CD14-positive monocyte (primary cell): ENCODE data around the gene SNX9. TPM values are rescaled to one million over a fixed set of nuclear protein-coding genes. Genes with fewer than 3 reads are reported as not detected.

Source experiments
- DNase-seq, 3 donors: peaks; one replicate each; pipeline ENCODE4 v3.0.0-alpha.2; 2011 to 2022
- H2AFZ ChIP-seq: 2 replicates; pipeline ENCODE4 v1.6.0; 2012; ENCODE audit warnings: mild to moderate bottlenecking, low read depth, low read length, inconsistent platforms; ENCODE audit not compliant: insufficient read depth, poor library complexity, severe bottlenecking
- H3K27ac ChIP-seq, 2 donors: 1 replicate in 1 of 2; 2 replicates in 1 of 2; pipeline ENCODE4 v1.5.1; 2012 to 2013; ENCODE audit warnings: low read length in 2 of 2, control low read depth in 1 of 2, inconsistent platforms in 1 of 2, low read depth in 1 of 2, mild to moderate bottlenecking in 1 of 2
- H3K27me3 ChIP-seq, 2 donors: one replicate each; pipeline versions ENCODE4 v1.6.0 to v1.6.1; 2011 to 2013; ENCODE audit warnings: low read length in 2 of 2; ENCODE audit not compliant: control insufficient read depth in 2 of 2, insufficient read depth in 2 of 2
- H3K36me3 ChIP-seq, 2 donors: replicated peaks in 1 of 2; 1 replicate in 1 of 2; 2 replicates in 1 of 2; pipeline versions ENCODE4 v1.5.1 to v1.6.1; 2012 to 2013; ENCODE audit warnings: low read length in 2 of 2, control low read depth in 1 of 2, inconsistent platforms in 1 of 2, mild to moderate bottlenecking in 1 of 2; ENCODE audit not compliant: insufficient read depth in 2 of 2, control insufficient read depth in 1 of 2
- H3K4me1 ChIP-seq, 2 donors: 1 replicate in 1 of 2; 2 replicates in 1 of 2; pipeline versions ENCODE4 v1.5.1 to v1.6.1; 2012 to 2013; ENCODE audit warnings: low read length in 2 of 2, control low read depth in 1 of 2, inconsistent platforms in 1 of 2, mild to moderate bottlenecking in 1 of 2, moderate library complexity in 1 of 2; ENCODE audit not compliant: insufficient read depth in 2 of 2, control insufficient read depth in 1 of 2
- H3K4me2 ChIP-seq: replicated peaks from 2 replicates; pipeline ENCODE3; 2012; ENCODE audit warnings: low read length, moderate library complexity, mild to moderate bottlenecking; ENCODE audit not compliant: poor library complexity, severe bottlenecking; ENCODE audit errors: extremely low read depth
- H3K4me3 ChIP-seq, 3 experiments: fragments of 200-600 bp in 1 of 3; sonication (generic) in 1 of 3; replicated peaks in 1 of 3; 1 replicate in 2 of 3; 2 replicates in 1 of 3; pipeline ENCODE4 v1.5.1; 2011 to 2013; ENCODE audit warnings: low read length in 3 of 3, mild to moderate bottlenecking in 3 of 3, control low read depth in 2 of 3, low read depth in 2 of 3, inconsistent platforms in 1 of 3, moderate library complexity in 1 of 3
- H3K79me2 ChIP-seq: 2 replicates; pipeline ENCODE4 v1.6.0; 2012; ENCODE audit warnings: mild to moderate bottlenecking, control low read depth, inconsistent platforms, low read length, moderate library complexity; ENCODE audit not compliant: insufficient read depth
- H3K9ac ChIP-seq: 2 replicates; pipeline ENCODE4 v1.6.0; 2017; ENCODE audit warnings: low read length, mild to moderate bottlenecking; ENCODE audit not compliant: insufficient read depth, poor library complexity, severe bottlenecking
- H3K9me3 ChIP-seq, 2 donors: replicated peaks in 1 of 2; 1 replicate in 1 of 2; 2 replicates in 1 of 2; pipeline versions ENCODE4 v1.5.1 to v1.6.1; 2012 to 2013; ENCODE audit warnings: low read length in 2 of 2, control low read depth in 1 of 2; ENCODE audit not compliant: control insufficient read depth in 1 of 2, insufficient read depth in 1 of 2
- H4K20me1 ChIP-seq: 2 replicates; pipeline ENCODE4 v1.6.0; 2012; ENCODE audit warnings: mild to moderate bottlenecking, low read length, control low read depth, moderate library complexity; ENCODE audit not compliant: insufficient read depth
- H3K27ac Mint-ChIP-seq, 7 donors: one replicate each; pipeline ENCODE4 v1.8.0; 2020; ENCODE audit warnings: mild to moderate bottlenecking in 7 of 7, mixed read lengths in 7 of 7, moderate library complexity in 6 of 7, inconsistent platforms in 2 of 7
- H3K27me3 Mint-ChIP-seq, 3 donors: one replicate each; pipeline ENCODE4 v1.8.0; 2021 to 2022; ENCODE audit warnings: low read depth in 3 of 3, mild to moderate bottlenecking in 3 of 3, mixed read lengths in 3 of 3, moderate library complexity in 3 of 3, inconsistent platforms in 1 of 3
- H3K36me3 Mint-ChIP-seq, 2 donors: one replicate each; pipeline ENCODE4 v1.8.0; 2020; ENCODE audit warnings: mixed read lengths in 2 of 2, inconsistent platforms in 1 of 2, mild to moderate bottlenecking in 1 of 2
- H3K4me1 Mint-ChIP-seq: one replicate; pipeline ENCODE4 v1.8.0; 2020; ENCODE audit warnings: mild to moderate bottlenecking, mixed read lengths
- H3K4me3 Mint-ChIP-seq, 2 donors: one replicate each; pipeline ENCODE4 v1.8.0; 2020; ENCODE audit warnings: mild to moderate bottlenecking in 2 of 2, mixed read lengths in 2 of 2, moderate library complexity in 1 of 2
- H3K9me3 Mint-ChIP-seq, 7 donors: one replicate each; pipeline ENCODE4 v1.8.0; 2020 to 2022; ENCODE audit warnings: mixed read lengths in 7 of 7, mild to moderate bottlenecking in 6 of 7, moderate library complexity in 6 of 7, inconsistent platforms in 2 of 7
- WGBS: methylation state at CpG from one replicate; pipeline ENCODE4 v1.1.5; 2013; ENCODE audit warnings: missing lambda C conversion rate; ENCODE audit not compliant: insufficient coverage; 5-methylcytosine and 5-hydroxymethylcytosine counted together
- intact Hi-C, 2 donors: fragments of 100-400 bp; cut with micrococcal nuclease; formaldehyde crosslinking; loops; one replicate each; pipeline versions ENCODE4 v1.15.0 to v1.15.1; 2023
- polyA plus RNA-seq, 3 donors: library from polyadenylated mRNA; depleted of rRNA in 1 of 3; unstranded in 2 of 3; stranded (reverse) in 1 of 3; fragments of 300-500 nt in 2 of 3; fragments of >200 nt in 1 of 3; fragmentation: Illumina TruSeq in 2 of 3; gene quantifications; 1 replicate in 2 of 3; 2 replicates in 1 of 3; pipeline ENCODE4 v1.2.3, GENCODE V29; 2012 to 2021
- TF ChIP-seq, protein P1 (sequence below): fragments of 200-600 bp; IDR thresholded peaks from one replicate; pipeline ENCODE4 v1.8.0; 2022; ENCODE audit warnings: antibody characterized with exemption, mild to moderate bottlenecking

Gene SNX9
- polyA plus RNA-seq, 3 donors: 5.5 to 8.1 (median 7.2) TPM

DNA sequence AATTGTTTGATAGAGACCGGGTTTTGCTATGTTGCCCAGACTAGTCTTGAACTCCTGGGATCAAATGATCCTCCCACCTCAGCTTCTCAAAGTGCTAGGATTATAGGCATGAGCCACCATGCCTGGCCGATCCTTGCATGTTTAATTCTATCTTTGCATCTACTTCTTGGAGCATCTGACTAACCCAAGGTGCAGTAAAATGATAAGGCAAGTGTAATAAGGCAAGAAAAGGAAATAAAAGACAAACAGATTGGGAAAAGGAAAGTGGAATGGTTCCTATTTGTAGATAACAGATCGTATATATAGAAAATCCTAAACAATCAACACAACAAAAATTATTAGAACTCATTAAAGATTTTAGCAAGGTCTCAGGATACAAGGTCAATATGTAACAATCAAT, 36.8 kb upstream of the SNX9 start:
- H3K4me1 Mint-ChIP-seq: no peaks in the 10 kb centered on the region
- 86% methylated on average over 1 of the region's 3 CpGs for WGBS
- H3K4me3 ChIP-seq: no peak overlapping the region
- no peaks in the 10 kb centered on the region for H3K9me3 ChIP-seq
- no peaks in the 10 kb centered on the region for H3K79me2 ChIP-seq
- DNase-seq: no peak
- H3K27me3 ChIP-seq: no peaks in the 10 kb centered on the region
- TF ChIP-seq, protein P1, sequence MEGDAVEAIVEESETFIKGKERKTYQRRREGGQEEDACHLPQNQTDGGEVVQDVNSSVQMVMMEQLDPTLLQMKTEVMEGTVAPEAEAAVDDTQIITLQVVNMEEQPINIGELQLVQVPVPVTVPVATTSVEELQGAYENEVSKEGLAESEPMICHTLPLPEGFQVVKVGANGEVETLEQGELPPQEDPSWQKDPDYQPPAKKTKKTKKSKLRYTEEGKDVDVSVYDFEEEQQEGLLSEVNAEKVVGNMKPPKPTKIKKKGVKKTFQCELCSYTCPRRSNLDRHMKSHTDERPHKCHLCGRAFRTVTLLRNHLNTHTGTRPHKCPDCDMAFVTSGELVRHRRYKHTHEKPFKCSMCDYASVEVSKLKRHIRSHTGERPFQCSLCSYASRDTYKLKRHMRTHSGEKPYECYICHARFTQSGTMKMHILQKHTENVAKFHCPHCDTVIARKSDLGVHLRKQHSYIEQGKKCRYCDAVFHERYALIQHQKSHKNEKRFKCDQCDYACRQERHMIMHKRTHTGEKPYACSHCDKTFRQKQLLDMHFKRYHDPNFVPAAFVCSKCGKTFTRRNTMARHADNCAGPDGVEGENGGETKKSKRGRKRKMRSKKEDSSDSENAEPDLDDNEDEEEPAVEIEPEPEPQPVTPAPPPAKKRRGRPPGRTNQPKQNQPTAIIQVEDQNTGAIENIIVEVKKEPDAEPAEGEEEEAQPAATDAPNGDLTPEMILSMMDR: no peak
- H3K27ac Mint-ChIP-seq: no peak overlapping the region
- no peak overlapping the region for H2AFZ ChIP-seq
- H3K9ac ChIP-seq: no peak overlapping the region
- no peak overlapping the region for H3K4me3 Mint-ChIP-seq
- H3K27ac ChIP-seq: no peak overlapping the region
- H3K36me3 ChIP-seq: no peaks in the 10 kb centered on the region
- H3K36me3 Mint-ChIP-seq: no peaks in the 10 kb centered on the region
- intact Hi-C loops: no loop called here
- H4K20me1 ChIP-seq: no peaks in the 10 kb centered on the region
- peaks cover 0 to 9% (median 2%) of the 10 kb centered on the region in 7 donors for H3K9me3 Mint-ChIP-seq
- peaks cover 0 to 6% (median 0%) of the 10 kb centered on the region in 3 donors for H3K27me3 Mint-ChIP-seq
- H3K4me2 ChIP-seq: no peak overlapping the region
- no peaks in the 10 kb centered on the region for H3K4me1 ChIP-seq

DNA sequence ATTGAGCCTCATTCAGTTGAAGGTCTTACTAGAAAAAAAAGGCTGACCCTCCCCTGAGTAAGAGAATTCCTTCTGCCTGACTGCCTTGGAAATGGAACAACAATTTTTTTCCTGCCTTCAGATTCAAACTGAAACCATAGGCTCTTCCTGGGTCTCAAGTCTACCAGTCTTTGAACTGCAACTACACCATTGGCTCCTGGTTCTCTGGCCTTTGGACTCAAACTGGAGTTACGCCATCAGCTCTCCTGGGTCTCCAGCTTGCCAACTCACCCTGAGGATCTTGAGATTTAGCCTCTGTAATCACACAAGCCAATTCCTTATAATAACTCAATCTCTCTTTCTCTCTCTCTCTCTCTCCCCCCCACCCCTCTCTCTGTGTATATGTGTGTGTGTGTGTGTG, 36.0 kb upstream of the SNX9 start:
- Histone ChIP-seq H3K4me1 (no peaks in the 10 kb centered on the region), H3K79me2 (no peaks in the 10 kb centered on the region), H4K20me1 (no peaks in the 10 kb centered on the region), H3K9me3 (no peaks in the 10 kb centered on the region), H3K36me3 (no peaks in the 10 kb centered on the region), H2AFZ (no peak overlapping the region), H3K27ac (no peak overlapping the region), H3K9ac (no peak overlapping the region), H3K4me3 (no peak overlapping the region), H3K27me3 (no peaks in the 10 kb centered on the region), H3K4me2 (no peak overlapping the region)
- peak overlapping the region in 1 of 7 donors; percentile 66 for H3K27ac Mint-ChIP-seq
- no peaks in the 10 kb centered on the region for H3K4me1 Mint-ChIP-seq
- peaks cover 0 to 7% (median 2%) of the 10 kb centered on the region in 7 donors for H3K9me3 Mint-ChIP-seq
- H3K27me3 Mint-ChIP-seq: peaks cover 0 to 7% (median 1%) of the 10 kb centered on the region in 3 donors
- intact Hi-C loops: no loop called here
- WGBS: 100% methylated on average over 1 of the region's 1 CpG
- no peak for DNase-seq
- TF ChIP-seq, protein P1: no peak
- H3K36me3 Mint-ChIP-seq: no peaks in the 10 kb centered on the region
- no peak overlapping the region for H3K4me3 Mint-ChIP-seq
